Naive B cell (primary cell): ENCODE measurements around the gene ZNF600. TPM values are rescaled to one million over a fixed set of nuclear protein-coding genes. Genes with fewer than 3 reads are reported as not detected.
"Not testable (repeated sequence)": the region's sequence is repeated elsewhere in the genome, so short reads cannot be mapped to it uniquely, and the experiment has no call there.

Source experiments
- ATAC-seq, 2 donors: fragments of 150-1000 bp; cut with Tn5 transposase; 2 replicates each; pipeline ENCODE4 v1.10.0; 2021; ENCODE audit warnings: low read depth in 2 of 2, mild to moderate bottlenecking in 2 of 2, moderate library complexity in 2 of 2
- DNase-seq: peaks from one replicate; pipeline ENCODE4 v3.0.0; 2022
- H3K27ac Mint-ChIP-seq, 6 donors: one replicate each; pipeline ENCODE4 v1.8.0; 2020 to 2022; ENCODE audit warnings: mild to moderate bottlenecking in 6 of 6, mixed read lengths in 6 of 6, moderate library complexity in 5 of 6, inconsistent platforms in 2 of 6
- H3K27me3 Mint-ChIP-seq, 3 donors: one replicate each; pipeline ENCODE4 v1.8.0; 2021 to 2022; ENCODE audit warnings: mixed read lengths in 3 of 3, mild to moderate bottlenecking in 1 of 3
- H3K36me3 Mint-ChIP-seq, 2 donors: one replicate each; pipeline ENCODE4 v1.8.0; 2020 to 2022; ENCODE audit warnings: mixed read lengths in 2 of 2, inconsistent platforms in 1 of 2, mild to moderate bottlenecking in 1 of 2
- H3K4me1 Mint-ChIP-seq, 3 donors: one replicate each; pipeline ENCODE4 v1.8.0; 2020 to 2022; ENCODE audit warnings: mixed read lengths in 3 of 3, inconsistent platforms in 1 of 3, mild to moderate bottlenecking in 1 of 3, moderate library complexity in 1 of 3
- H3K4me3 Mint-ChIP-seq, 8 donors: one replicate each; pipeline ENCODE4 v1.8.0; 2020 to 2022; ENCODE audit warnings: mild to moderate bottlenecking in 8 of 8, mixed read lengths in 8 of 8, moderate library complexity in 8 of 8, inconsistent platforms in 2 of 8
- H3K9me3 Mint-ChIP-seq, 7 donors: one replicate each; pipeline ENCODE4 v1.8.0; 2020 to 2022; ENCODE audit warnings: mixed read lengths in 7 of 7, mild to moderate bottlenecking in 5 of 7, inconsistent platforms in 2 of 7, moderate library complexity in 1 of 7
- polyA plus RNA-seq, 6 donors: library from polyadenylated mRNA; unstranded; fragments of 300-500 nt; fragmentation: Illumina TruSeq; gene quantifications; one replicate each; pipeline ENCODE4 v1.2.3, GENCODE V29; 2021; ENCODE audit warnings: low read depth in 6 of 6

The ZNF600 gene
- polyA plus RNA-seq, 6 donors from 2014 or later = 8.2 to 21.9 (median 10.6) TPM

DNA sequence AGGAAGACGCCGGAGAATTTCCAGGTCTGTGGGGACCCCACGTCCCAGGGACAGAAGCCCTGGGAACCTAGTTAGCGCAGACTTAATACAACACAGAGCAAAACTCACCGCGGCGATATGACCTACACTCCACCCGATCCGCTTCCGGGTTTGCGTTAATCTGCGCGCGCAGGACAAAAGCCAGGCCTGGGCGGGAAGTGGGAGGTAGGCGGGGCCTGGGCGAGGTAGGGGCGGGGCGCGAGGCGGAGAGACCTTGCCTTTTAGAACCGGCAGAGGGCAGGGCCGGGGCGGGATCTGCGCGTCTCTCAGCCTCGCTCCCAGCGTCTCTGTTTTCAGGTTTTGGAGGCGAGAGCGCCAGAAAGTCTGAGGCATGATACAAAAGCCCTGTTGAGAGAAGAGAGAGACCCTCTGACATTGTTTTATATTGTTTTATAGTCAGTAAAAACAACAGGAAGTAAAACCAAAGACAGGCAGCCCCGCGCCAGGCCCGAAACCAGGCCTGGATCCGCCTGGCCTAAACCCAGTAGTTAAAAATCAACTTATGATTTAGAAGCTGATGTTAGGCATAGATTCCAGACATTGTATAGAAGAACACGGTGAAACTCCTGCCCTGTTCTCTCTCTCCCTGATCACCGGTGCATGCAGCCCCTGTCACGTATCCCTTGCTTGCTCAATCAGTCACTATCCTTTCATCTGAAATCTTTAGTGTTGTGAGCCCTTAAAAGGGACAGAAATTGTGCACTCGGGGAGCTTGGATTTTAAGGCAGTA is 51.5 kb downstream of the ZNF600 start, which contains the start of gene ZNF611:
ZNF611 (minus strand) TSS at position 152 of the 769 bp plus-strand sequence. CDS start 19,150 bp downstream, outside the sequence.
- Mint-ChIP-seq H3K4me3 (peak within 1 kb of the TSS; percentile 86 to 98 (median 95)), H3K4me1 (peaks cover 19 to 21% (median 20%) of the 10 kb centered on the region in 3 donors), H3K27ac (peak within 1 kb of the TSS; percentile 87 to 98 (median 98)), H3K27me3 (no peaks in the 10 kb centered on the region), H3K9me3 (peaks cover 0 to 6% (median 0%) of the 10 kb centered on the region in 7 donors), H3K36me3 (no peaks in the 10 kb centered on the region)
- peak; percentile 98 for DNase-seq
- ATAC-seq = peak; percentile 95 to 98

- Mint-ChIP-seq H3K4me3 (peak overlapping the region; percentile 86 to 98 (median 95)), H3K27me3 (no peaks in the 10 kb centered on the region), H3K4me1 (peaks cover 20 to 25% (median 23%) of the 10 kb centered on the region in 3 donors), H3K27ac (peak overlapping the region; percentile 87 to 98 (median 98)), H3K9me3 (peaks cover 0 to 6% (median 0%) of the 10 kb centered on the region in 7 donors), H3K36me3 (no peaks in the 10 kb centered on the region)
- ATAC-seq (peak; percentile 29), DNase-seq (no peak)
These were observed 52.2 kb downstream of the ZNF600 start for GRCh38 chr19:52734331-52734892.

GRCh38 chr19:52726051-52726450 is 60.5 kb downstream of the ZNF600 start:
- not testable (repeated sequence) for ATAC-seq, H3K4me3 Mint-ChIP-seq, H3K27me3 Mint-ChIP-seq, DNase-seq
- Mint-ChIP-seq H3K27ac (peak overlapping the region in 1 of 6 donors; percentile 63), H3K9me3 (peaks cover 0 to 11% (median 3%) of the 10 kb centered on the region in 7 donors), H3K4me1 (peaks cover 10 to 12% (median 11%) of the 10 kb centered on the region in 3 donors), H3K36me3 (peaks cover 28 to 36% of the 10 kb centered on the region in 2 donors)

- Mint-ChIP-seq H3K27me3 (no peaks in the 10 kb centered on the region), H3K9me3 (peaks cover 0 to 15% (median 5%) of the 10 kb centered on the region in 7 donors), H3K27ac (no peak overlapping the region), H3K4me1 (peaks cover 8 to 12% (median 10%) of the 10 kb centered on the region in 3 donors), H3K4me3 (no peak overlapping the region), H3K36me3 (peaks cover 28 to 36% of the 10 kb centered on the region in 2 donors)
- ATAC-seq (no peak), DNase-seq (no peak)
These were observed 61.0 kb downstream of the ZNF600 start for GRCh38 chr19:52725528-52725961.

DNA sequence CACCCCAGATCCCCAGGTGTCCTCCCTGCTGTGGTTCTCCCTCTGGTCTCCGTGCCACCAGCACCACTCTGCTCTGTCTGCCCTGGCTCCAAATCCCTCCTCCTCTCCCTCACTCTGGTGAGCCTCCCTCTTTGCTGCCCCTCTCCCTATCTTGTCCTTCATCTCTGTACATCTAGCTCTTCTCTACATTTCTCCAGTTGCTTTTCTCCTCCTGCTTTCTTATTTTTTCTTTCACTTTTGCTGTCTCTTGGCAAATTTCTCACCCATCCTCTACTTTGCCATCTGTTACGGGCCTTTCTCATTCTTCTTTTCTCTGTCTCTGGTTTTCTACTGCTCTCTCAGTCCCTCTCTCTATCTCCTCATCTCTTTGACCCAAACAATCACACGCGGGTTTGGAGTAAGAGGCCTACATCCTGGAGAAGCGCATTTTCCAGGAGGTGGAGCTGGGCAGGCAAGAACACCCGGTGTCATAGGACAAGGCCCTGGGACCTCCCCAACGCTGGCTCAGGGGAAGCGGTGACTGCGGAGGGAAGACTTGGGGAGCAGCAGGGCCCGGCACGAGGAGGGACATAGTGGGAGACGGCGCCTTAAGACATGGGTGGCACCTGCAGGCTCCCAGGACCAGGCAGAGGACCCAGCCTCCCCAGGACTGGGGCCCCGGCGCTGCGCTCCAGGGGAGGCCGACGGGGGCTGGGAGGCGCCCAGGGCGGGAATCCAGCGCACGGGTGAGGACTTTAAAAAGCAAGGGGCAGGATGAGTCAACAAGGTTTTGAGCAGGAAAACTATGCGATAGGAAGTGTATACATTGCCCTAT is 61.7 kb downstream of the ZNF600 start:
- H3K9me3 Mint-ChIP-seq = peaks cover 0 to 17% (median 5%) of the 10 kb centered on the region in 7 donors
- no peak overlapping the region for H3K4me3 Mint-ChIP-seq
- no peaks in the 10 kb centered on the region for H3K27me3 Mint-ChIP-seq
- ATAC-seq (no peak), DNase-seq (no peak)
- H3K36me3 Mint-ChIP-seq = peaks cover 30 to 37% of the 10 kb centered on the region in 2 donors
- H3K4me1 Mint-ChIP-seq = peaks cover 7 to 12% (median 10%) of the 10 kb centered on the region in 3 donors
- peak overlapping the region in 1 of 6 donors; percentile 73 for H3K27ac Mint-ChIP-seq

- H3K4me1 Mint-ChIP-seq = peaks cover 11 to 18% (median 16%) of the 10 kb centered on the region in 3 donors
- H3K4me3 Mint-ChIP-seq, DNase-seq, ATAC-seq, H3K27ac Mint-ChIP-seq, H3K27me3 Mint-ChIP-seq: not testable (repeated sequence)
- H3K9me3 Mint-ChIP-seq = peaks cover 0 to 23% (median 5%) of the 10 kb centered on the region in 7 donors
- peaks cover 36 to 46% of the 10 kb centered on the region in 2 donors for H3K36me3 Mint-ChIP-seq
These were observed 62.5 kb downstream of the ZNF600 start for GRCh38 chr19:52723907-52724598.

DNA sequence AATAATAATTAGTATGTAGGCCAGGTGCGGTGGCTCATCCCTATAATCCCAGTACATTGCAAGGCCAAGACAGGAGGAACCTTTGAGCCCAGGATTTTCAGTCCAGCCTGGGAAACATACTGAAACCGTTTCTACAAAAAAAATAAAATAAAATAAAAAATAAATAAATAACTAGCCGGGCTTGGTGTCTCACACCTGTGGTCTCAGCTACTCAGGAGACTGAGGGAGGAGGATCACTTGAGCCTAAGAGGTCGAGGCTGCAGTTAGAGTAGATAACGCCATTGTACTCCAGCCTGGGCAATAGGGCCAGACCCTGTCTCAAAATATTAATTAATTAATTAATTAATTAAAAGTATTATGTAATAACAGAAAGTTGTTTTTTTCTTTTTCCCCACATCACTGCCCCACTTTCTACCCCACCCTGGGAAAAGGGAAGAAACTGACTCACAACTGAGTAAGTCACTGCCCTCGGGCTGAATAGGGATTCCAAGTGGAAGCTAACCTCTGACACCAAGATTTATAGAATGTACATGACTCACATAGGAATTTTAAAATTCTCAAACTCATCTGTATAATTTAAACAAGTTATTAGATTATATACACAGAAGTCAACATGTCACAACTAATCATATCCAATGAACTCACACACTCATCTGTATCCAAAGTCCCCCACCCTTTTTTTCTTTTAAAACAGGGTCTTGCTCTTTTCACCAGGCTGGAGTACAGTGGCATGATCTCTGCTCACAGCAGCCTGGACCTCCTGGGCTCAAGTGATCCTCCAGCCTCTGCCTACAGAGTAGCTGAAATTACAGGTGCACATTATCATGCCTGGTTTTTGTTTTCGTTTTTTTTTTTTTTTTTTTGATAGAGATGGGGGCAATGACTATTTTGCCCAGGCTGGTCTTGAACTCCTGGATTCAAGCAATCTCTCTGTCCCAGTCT is 64.3 kb downstream of the ZNF600 start:
- Mint-ChIP-seq H3K9me3 (peaks cover 0 to 23% (median 5%) of the 10 kb centered on the region in 7 donors), H3K27ac (peak overlapping the region in 1 of 6 donors; percentile 15)
- no peak for ATAC-seq

GRCh38 chr19:52720541-52720940 is 66.0 kb downstream of the ZNF600 start:
- H3K4me3 Mint-ChIP-seq, ATAC-seq, DNase-seq, H3K27ac Mint-ChIP-seq, H3K27me3 Mint-ChIP-seq: not testable (repeated sequence)
- H3K36me3 Mint-ChIP-seq = peaks cover 30 to 39% of the 10 kb centered on the region in 2 donors
- peaks cover 13 to 27% (median 16%) of the 10 kb centered on the region in 3 donors for H3K4me1 Mint-ChIP-seq
- peaks cover 0 to 23% (median 5%) of the 10 kb centered on the region in 7 donors for H3K9me3 Mint-ChIP-seq

More for the DNA sequence above, 64.3 kb downstream of the ZNF600 start:
- H3K4me1 Mint-ChIP-seq = peaks cover 13 to 23% (median 16%) of the 10 kb centered on the region in 3 donors
- peaks cover 30 to 39% of the 10 kb centered on the region in 2 donors for H3K36me3 Mint-ChIP-seq
- DNase-seq = no peak
- H3K4me3 Mint-ChIP-seq = no peak overlapping the region
- H3K27me3 Mint-ChIP-seq = no peaks in the 10 kb centered on the region

DNA sequence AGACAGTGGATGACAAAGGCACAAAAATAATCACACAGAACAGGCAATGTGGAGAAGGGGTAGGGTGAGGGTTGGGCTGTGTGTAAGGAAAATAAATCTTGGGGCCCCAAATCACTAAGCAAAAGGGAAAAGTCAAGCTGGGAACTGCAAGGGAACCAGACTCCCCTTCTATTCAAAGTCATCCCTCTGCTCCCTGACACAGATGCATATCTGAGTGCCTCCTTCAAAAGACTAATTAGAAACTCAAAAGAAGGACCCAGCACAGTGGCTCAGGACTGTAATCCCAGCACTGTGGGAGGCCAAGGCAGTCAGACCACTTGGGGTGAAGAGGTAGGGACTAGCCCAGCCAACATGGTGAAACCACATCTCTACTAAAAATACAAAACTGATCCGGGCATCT is 70.1 kb downstream of the ZNF600 start:
- Mint-ChIP-seq H3K27me3 (no peaks in the 10 kb centered on the region), H3K9me3 (peaks cover 0 to 30% (median 11%) of the 10 kb centered on the region in 7 donors), H3K36me3 (peaks cover 19 to 25% of the 10 kb centered on the region in 2 donors), H3K4me3 (no peak overlapping the region), H3K27ac (no peak overlapping the region), H3K4me1 (peaks cover 8 to 17% (median 9%) of the 10 kb centered on the region in 3 donors)
- no peak for ATAC-seq
- DNase-seq = no peak

- H3K36me3 Mint-ChIP-seq = peaks cover 25 to 31% of the 10 kb centered on the region in 2 donors
- not testable (repeated sequence) for ATAC-seq, H3K27me3 Mint-ChIP-seq, H3K4me3 Mint-ChIP-seq, H3K27ac Mint-ChIP-seq, DNase-seq
- peaks cover 0 to 31% (median 8%) of the 10 kb centered on the region in 7 donors for H3K9me3 Mint-ChIP-seq
- peaks cover 8 to 17% (median 9%) of the 10 kb centered on the region in 3 donors for H3K4me1 Mint-ChIP-seq
These were observed 70.7 kb downstream of the ZNF600 start for GRCh38 chr19:52715902-52716301.

GRCh38 chr19:52715330-52715729 is 71.3 kb downstream of the ZNF600 start:
- H3K9me3 Mint-ChIP-seq = peaks cover 0 to 35% (median 6%) of the 10 kb centered on the region in 7 donors
- H3K4me1 Mint-ChIP-seq = peaks cover 8 to 17% (median 9%) of the 10 kb centered on the region in 3 donors
- not testable (repeated sequence) for ATAC-seq, H3K27me3 Mint-ChIP-seq, H3K4me3 Mint-ChIP-seq, DNase-seq
- H3K36me3 Mint-ChIP-seq = peaks cover 25 to 35% of the 10 kb centered on the region in 2 donors
- H3K27ac Mint-ChIP-seq = peak overlapping the region in 2 of 6 donors; percentile 21 to 49
